ENCODE results near the gene BPNT1. TPM values are rescaled to one million over a fixed set of nuclear protein-coding genes. Genes with fewer than 3 reads are reported as not detected.

Gene BPNT1
- total and polyA plus RNA-seq, 10 donors = 15.3 to 25.8 (median 19.5) TPM

- TF ChIP-seq, protein P1, sequence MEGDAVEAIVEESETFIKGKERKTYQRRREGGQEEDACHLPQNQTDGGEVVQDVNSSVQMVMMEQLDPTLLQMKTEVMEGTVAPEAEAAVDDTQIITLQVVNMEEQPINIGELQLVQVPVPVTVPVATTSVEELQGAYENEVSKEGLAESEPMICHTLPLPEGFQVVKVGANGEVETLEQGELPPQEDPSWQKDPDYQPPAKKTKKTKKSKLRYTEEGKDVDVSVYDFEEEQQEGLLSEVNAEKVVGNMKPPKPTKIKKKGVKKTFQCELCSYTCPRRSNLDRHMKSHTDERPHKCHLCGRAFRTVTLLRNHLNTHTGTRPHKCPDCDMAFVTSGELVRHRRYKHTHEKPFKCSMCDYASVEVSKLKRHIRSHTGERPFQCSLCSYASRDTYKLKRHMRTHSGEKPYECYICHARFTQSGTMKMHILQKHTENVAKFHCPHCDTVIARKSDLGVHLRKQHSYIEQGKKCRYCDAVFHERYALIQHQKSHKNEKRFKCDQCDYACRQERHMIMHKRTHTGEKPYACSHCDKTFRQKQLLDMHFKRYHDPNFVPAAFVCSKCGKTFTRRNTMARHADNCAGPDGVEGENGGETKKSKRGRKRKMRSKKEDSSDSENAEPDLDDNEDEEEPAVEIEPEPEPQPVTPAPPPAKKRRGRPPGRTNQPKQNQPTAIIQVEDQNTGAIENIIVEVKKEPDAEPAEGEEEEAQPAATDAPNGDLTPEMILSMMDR (IDR thresholded peaks at IDR 0.05 in 8 of 11, conservative IDR thresholded peaks at IDR 0.05 in 3 of 11) = no peak
- TF ChIP-seq POLR2AphosphoS5 (IDR thresholded peaks at IDR 0.05) (no peak), POLR2A (IDR thresholded peaks at IDR 0.05) (no peak)
- intact Hi-C loops (cut with DNase I; ENCODE audit: low total_unique reads) = no loop called here
- DNase-seq = no peak
- Histone ChIP-seq H3K9me3 (no peaks in the 10 kb centered on the region), H3K4me1 (peaks cover 0 to 5% (median 2%) of the 10 kb centered on the region in 6 donors), H3K36me3 (peaks cover 0 to 98% (median 56%) of the 10 kb centered on the region in 6 donors), H3K27ac (no peak overlapping the region), H3K4me3 (no peak overlapping the region), H3K27me3 (replicated peaks in 1 of 7) (no peaks in the 10 kb centered on the region)
Measured at GRCh38 chr1:220011620-220012019, 78.0 kb downstream of the BPNT1 start.

Small RNA genes lying within 50 kb of the gene (microRNA-seq; reads per million reads assigned to microRNA genes)
- 0.85 to 2.8 (median 2.2) reads per million in 3 donors for gene MIR194-1
- 0 to 3.9 (median 0.36) reads per million in 3 donors for gene MIR215

Small RNA genes lying within 50 kb of the gene (small RNA-seq; reads per million reads assigned to genes)
- gene MIR194-1 (0 reads per million in 4 donors), gene MIR215 (0.14 to 0.83 (median 0.46) reads per million in 4 donors)

Other genes with a start within 250 kb of the BPNT1 start
- not detected for gene SLC30A10, start 161.2 kb downstream of the BPNT1 start, total RNA-seq
- under 1 TPM in 1 of 3 donors, not detected in 2; 0.03 TPM for gene SLC30A10, start 161.2 kb downstream of the BPNT1 start, polyA plus RNA-seq
- gene EPRS1, start 43.3 kb downstream of the BPNT1 start, total RNA-seq = 10 to 100 TPM; 50.8 to 72.2 (median 59.6) TPM
- gene EPRS1, start 43.3 kb downstream of the BPNT1 start, polyA plus RNA-seq = 10 to 100 TPM; 34.6 to 42.8 (median 36.9) TPM
- 10 to 100 TPM; 38.7 to 52.8 (median 41.6) TPM for gene IARS2, start 4.3 kb upstream of the BPNT1 start, total RNA-seq
- gene IARS2, start 4.3 kb upstream of the BPNT1 start, polyA plus RNA-seq = 10 to 100 TPM; 16.0 to 25.2 (median 20.1) TPM
- gene RAB3GAP2, start 182.7 kb upstream of the BPNT1 start, total RNA-seq = 10 to 100 TPM; 26.3 to 48.7 (median 41.1) TPM
- 1 to 10 TPM; 6.5 to 7.9 (median 6.6) TPM for gene RAB3GAP2, start 182.7 kb upstream of the BPNT1 start, polyA plus RNA-seq